NCI-H2107 treated with DMSO at 0.1 percent for 48 hours (cell line): Measurements from ENCODE around the gene PRSS37.
"Not testable (repeated sequence)": the region's sequence is repeated elsewhere in the genome, so short reads cannot be mapped to it uniquely, and the experiment has no call there.

Experiments
- DNase-seq: peaks from one replicate; lab custom pipeline; 2025; ENCODE audit not compliant: unreplicated experiment; lab: John Stamatoyannopoulos, UW

Gene PRSS37

GRCh38 chr7:141841385-141841784 is at the start of gene PRSS37:
Gene PRSS37 (minus strand): TSS chr7:141841485. CDS start chr7:141841049, 436 bp downstream.
- DNase-seq = no peak

GRCh38 chr7:141889321-141889720 is 48.0 kb upstream of the PRSS37 start:
- no peak for DNase-seq

- no peak for DNase-seq
Observed at GRCh38 chr7:141884539-141885225, 43.4 kb upstream of the PRSS37 start.

GRCh38 chr7:141880960-141881359 is 39.7 kb upstream of the PRSS37 start:
- no peak for DNase-seq

GRCh38 chr7:141877365-141877764 is 36.1 kb upstream of the PRSS37 start:
- DNase-seq = no peak

GRCh38 chr7:141876371-141876770 is 35.1 kb upstream of the PRSS37 start:
- DNase-seq = no peak

- no peak for DNase-seq
Observed at GRCh38 chr7:141875453-141875852, 34.2 kb upstream of the PRSS37 start.

GRCh38 chr7:141874787-141875186 is 33.5 kb upstream of the PRSS37 start:
- DNase-seq = no peak

- DNase-seq = no peak
Observed at GRCh38 chr7:141872931-141873330, 31.6 kb upstream of the PRSS37 start.

- DNase-seq = no peak
Observed at GRCh38 chr7:141866974-141867373, 25.7 kb upstream of the PRSS37 start.

GRCh38 chr7:141864765-141865447 is 23.6 kb upstream of the PRSS37 start:
- DNase-seq = no peak

GRCh38 chr7:141860207-141860606 is 18.9 kb upstream of the PRSS37 start:
- DNase-seq = no peak

- no peak for DNase-seq
Observed at GRCh38 chr7:141847996-141848395, 6.7 kb upstream of the PRSS37 start.

- DNase-seq = no peak
Observed at GRCh38 chr7:141844256-141844655, 3.0 kb upstream of the PRSS37 start.

GRCh38 chr7:141842904-141843303 is 1.6 kb upstream of the PRSS37 start:
- DNase-seq = no peak

GRCh38 chr7:141840708-141841107 is 577 bp downstream of the PRSS37 start:
- no peak for DNase-seq

- no peak for DNase-seq
Observed at GRCh38 chr7:141839256-141839655, 2.0 kb downstream of the PRSS37 start.

- no peak for DNase-seq
Observed at GRCh38 chr7:141838581-141838980, 2.7 kb downstream of the PRSS37 start.

GRCh38 chr7:141837683-141838082 is 3.6 kb downstream of the PRSS37 start:
- DNase-seq = no peak

GRCh38 chr7:141822432-141822831 is 18.9 kb downstream of the PRSS37 start:
- not testable (repeated sequence) for DNase-seq

- DNase-seq = no peak
Observed at GRCh38 chr7:141820067-141820466, 21.2 kb downstream of the PRSS37 start.

- no peak for DNase-seq
Observed at GRCh38 chr7:141792526-141792925, 48.8 kb downstream of the PRSS37 start.

- DNase-seq = no peak
Observed at GRCh38 chr7:141789917-141790316, 51.4 kb downstream of the PRSS37 start, which contains the start of gene TAS2R5. Gene TAS2R5 (plus strand): TSS chr7:141790217. CDS start chr7:141790362, 145 bp downstream.
